UCSD-AML1 (cell line): ENCODE measurements around the gene GAS6.

Source experiments
- DNase-seq: peaks from one replicate; lab custom pipeline; 2025; ENCODE audit not compliant: unreplicated experiment; lab: John Stamatoyannopoulos, UW

GAS6 gene

DNA sequence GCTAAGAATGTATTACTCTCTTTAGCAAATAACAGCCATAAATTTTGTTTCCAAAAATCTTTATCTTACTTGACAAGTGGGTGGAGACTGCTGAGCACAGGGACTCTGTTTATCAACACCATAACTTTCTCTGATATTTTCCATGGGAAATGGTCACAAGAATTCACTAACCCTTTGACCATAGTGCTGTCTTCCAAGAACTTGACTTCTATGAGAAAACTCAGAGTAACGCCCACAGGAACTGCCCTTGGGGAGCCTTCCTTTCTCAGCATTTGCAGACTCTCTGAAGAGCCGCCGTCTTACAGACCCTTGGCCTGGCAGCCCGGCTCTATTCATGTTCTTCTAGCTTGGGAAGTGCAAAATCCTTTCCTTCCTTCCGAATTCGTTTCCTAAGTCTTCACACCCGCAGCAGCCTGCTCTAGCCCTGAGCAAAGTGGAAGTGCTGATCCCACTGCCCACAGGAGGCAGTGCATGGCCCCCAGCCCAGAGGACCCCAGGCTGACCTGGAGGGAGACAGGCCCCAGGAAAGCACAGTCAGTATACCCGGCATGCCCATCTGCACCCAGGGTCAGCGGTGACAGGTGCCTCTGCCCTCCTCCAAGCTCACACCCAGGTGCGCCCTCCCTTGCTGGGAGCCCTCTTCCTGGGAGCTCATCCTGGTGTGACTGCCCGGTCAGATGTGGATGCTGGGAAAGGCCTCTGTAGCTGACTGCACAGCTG lies 10.2 kb downstream of the GAS6 start:
- DNase-seq: no peak

DNA sequence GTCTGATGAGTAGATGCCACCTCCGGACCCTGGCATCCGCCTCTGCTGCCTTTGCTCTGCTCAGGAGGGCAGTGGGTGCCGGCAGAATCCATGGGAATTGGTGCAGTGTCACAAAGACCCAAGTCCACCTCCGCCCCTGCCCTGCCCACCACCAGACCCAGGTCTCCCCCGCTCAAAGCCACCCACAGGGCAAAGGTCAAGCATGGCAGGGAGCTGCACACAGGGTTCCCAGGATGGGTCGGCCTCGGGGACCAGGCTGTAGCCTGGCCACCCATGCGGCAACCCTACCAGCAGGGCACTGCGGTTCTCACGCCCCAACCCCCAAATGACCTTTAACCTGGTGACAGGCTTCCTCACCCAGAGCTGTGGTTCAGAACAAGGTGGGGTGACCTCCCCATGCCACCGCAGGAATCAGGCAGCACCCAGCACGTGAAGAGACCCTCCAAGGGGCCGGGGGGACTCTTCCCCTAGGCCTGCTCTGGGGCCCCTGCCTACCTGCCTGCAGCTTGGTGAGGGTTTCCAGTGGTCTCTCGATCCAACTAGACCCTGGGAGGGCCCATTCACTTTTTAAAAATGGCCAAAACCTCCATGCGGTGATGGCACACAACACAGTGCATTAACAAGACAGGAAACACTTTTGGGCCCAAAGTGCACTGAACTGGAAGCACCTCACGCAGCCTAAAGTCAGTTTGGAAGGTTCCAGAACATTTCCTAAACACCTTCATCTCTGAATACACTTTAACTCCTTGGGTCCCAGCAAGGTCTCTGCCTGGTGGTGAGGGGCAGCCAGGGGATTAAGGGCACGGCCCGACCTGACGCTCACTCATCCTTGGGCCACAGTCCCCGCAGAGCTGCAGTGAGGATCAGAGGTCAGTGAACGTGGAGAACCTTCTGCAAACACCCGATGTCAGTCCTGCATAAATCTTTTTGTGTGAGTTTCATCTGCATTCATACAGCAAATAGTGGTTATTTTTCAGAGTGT lies 11.0 kb downstream of the GAS6 start:
- no peak for DNase-seq

DNA sequence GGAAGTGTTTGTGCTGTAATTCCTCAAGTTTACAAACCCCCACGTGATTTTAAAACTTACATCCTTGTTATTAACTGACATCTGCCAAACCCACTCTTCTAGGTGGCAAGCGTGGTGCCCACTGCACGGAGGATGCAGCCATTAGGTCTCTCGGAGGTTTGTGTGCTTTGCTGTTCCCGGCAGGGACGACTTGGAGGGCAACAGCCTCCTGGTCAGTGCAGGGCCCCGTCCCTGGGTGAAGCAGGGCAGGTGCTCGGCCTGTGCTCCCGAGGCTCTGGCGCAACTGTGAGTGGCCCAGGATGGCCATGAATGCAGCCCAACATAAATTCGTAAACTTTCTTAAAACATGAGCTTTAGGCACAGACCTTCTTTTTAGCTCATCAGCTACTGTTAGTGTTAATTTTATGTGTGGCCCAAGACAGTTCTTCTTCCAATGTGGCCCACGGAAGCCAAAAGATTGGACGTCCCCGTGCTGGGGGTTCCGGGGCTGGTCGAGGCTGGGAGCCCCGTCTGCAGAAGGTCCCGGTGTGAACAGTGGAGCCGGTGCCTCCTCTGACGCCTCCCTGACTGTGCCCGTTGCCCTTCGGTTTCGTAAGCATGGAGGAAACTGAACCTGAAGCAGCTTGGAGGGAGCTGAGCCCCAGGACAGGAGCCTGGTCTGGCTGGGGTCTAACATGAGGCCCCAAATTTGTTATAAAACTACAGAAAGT lies 11.9 kb downstream of the GAS6 start:
- DNase-seq: no peak

DNA sequence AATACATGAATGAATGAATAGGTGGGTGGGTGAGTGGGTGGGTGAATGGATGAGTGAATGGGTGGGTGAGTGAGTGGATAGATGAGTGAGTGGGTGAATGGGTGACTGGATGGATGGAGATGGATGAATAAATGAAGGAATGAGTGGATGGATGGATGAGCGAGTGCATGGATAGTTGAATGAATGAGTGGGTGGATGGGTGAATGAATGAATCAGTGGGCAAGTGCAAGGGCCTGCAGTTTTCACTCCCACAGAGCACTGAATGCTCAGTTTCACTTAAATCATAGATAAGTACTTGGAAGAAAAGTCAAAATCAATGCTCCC lies 12.4 kb downstream of the GAS6 start:
- no peak for DNase-seq

DNA sequence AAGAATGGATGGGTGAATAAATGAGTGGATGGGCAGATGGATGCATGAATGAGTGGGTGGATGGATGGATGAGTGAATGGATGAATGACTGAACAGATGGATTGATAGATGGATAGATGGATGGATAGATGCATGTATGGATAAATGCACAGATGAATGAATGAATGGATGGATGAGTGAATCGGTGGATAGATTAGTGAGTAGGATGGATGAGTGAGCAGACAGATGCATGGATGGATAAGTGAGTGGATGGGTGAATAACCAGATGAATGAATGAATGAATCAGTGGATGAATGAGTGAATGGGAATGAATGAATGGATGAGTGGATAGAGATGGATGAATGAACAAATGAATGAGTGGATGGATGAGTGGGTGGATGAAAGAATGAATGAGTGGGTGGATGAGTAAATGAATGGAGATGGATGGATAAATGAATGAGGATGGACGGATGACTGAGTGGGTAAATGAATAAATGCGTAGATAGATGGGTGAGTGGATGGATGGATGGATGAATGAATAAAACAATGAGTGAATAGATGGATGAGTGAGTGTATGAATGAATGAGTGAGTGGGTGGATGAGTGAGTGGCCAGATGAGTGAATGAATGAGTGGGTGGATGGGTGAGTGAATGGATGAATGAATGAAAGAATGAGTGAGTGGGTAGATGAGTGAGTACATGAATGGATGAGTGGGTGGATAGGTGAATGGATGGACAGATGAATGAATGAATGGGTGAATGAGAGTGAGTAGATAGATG lies 13.0 kb downstream of the GAS6 start:
- DNase-seq: no peak

DNA sequence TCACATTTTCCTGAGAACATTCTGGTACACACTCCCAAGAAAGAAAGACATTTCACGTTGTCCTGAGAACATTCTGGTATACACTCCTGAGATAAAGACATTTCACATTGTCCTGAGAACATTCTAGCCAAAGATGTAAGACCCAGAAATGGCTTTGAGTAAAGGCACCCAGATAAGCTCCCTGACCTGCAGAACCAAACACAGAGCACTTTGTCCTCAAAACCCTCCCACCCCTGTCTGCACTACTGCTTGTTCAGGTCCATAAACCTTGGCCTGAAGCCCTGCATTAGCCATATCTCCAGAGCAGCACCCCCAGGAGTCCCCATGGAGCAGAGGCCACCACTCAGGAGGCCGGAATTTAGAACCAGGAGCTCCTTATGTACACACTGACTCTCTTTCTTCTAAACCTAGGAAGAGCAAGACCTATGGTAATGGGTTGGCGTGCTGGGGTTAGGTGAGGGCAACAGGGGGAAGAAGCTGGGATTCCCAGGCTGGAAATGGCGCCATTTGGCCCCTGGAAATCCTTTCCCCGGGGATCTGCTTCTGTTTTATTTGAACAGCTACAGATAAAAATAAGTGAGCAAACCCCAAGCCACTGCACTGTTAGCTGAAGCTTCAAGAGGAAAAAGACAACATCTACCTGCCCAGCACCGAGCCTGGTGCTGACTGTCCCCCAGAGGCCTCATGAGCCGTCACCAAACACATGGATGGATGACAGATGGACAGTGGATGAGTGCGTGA lies 13.7 kb downstream of the GAS6 start:
- DNase-seq: no peak

DNA sequence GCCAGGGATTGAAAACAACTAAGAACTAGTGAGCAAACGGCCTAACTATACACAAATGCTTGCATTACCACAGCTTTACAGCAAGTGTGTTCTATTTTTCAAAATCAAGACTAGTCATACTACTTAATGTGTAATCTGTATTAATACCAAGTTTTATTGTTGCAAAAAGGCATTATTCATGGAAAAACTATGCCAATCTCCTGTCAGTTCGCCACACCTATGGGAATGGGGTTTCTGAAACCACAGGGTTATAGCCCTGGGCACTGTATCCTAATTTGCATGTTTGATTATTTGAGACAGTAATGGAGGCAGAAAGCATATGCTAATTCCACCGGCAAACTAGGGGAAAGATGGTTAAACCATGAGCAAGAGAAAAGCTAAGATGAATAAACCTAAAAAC lies 14.3 kb downstream of the GAS6 start:
- no peak for DNase-seq

DNA sequence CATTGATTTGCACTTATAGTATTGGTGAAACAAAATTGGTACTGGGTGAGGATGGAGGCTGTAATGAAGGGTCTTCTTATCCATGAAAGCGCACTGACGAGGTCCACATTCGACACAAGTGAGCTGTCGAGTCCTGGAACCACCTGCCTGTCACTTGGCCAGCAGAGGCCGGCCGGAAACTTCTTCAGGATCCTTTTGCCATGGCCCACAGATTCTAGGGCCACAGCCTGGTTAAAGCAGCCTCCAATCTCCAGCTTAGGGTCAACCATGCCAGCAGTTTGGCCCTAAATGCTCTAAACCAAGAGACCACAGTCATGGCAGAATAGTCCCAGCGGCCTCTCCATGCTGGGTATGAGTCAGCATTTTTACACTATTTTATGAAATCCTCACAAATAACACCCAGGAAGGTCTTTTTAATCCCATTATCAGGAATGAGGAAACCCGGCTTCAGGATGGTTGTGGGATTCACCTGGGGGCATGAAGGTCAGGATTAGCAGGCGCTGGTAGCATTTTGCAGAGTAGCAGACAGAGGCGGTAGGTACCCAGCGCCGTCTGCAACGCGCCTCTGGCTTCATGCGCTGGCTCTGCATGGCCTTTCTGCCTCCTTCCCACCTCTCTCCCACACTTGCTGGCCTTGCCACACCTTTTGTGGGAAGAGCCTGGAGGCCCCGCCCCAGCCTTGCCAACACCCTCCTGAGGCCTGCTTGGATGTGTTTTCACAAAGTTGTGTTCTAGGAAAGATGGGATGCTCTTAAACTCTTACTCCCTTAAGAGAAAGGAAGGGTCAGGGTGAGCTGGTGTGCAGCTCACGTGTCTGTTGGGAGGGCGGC lies 15.2 kb downstream of the GAS6 start:
- DNase-seq: no peak

DNA sequence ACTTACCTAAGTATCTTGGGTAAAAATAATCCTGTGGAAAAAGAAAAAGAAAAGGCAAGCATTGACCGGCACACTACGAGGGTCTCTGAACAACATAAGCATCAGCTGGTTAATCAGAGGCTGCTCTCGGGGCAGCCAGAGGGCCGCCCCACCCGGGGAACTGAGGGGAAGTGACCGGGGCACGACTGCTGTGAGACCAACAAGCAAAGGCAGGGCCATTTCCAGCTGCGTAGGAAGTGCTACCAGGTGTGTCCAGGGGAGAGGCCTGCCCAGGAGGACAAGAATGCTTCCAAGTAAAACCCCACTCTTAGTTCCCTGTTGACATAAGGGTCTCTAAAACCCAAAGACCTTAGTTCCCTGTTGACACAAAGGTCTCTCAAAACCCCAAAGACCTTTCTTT lies 15.9 kb downstream of the GAS6 start:
- no peak for DNase-seq

DNA sequence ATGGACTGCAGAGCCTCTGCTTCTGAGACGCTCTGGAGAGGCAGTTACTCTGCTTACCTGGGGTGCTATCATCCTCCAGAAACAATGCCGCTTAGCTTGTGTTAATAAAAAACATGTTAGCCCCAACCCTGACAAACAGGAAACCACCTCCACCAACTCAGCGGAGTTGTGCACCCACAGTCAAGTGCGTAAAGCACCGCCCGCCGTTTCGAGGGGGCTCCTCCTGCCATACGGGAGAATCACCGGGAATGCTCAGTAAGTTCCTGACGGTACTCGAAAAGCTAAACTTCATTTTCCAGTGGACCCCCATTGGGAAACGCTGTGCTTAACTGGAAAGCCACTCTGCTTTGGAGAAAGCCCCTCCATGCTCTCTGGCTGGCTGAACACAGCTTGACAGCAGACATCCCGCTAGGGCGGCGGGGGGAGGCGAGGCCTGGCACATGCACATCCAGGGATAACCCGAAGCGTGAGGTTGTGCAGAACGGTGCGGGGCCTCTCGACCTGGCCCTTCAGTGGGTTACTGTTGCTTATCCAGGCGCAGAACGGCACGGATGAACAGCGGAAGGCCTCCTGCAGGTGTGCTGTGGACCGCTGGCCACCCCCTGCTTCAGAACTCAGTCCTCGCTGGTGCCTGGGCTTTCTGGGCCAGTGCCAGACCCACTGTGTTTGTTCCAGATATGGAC lies 17.1 kb downstream of the GAS6 start:
- DNase-seq: no peak

DNA sequence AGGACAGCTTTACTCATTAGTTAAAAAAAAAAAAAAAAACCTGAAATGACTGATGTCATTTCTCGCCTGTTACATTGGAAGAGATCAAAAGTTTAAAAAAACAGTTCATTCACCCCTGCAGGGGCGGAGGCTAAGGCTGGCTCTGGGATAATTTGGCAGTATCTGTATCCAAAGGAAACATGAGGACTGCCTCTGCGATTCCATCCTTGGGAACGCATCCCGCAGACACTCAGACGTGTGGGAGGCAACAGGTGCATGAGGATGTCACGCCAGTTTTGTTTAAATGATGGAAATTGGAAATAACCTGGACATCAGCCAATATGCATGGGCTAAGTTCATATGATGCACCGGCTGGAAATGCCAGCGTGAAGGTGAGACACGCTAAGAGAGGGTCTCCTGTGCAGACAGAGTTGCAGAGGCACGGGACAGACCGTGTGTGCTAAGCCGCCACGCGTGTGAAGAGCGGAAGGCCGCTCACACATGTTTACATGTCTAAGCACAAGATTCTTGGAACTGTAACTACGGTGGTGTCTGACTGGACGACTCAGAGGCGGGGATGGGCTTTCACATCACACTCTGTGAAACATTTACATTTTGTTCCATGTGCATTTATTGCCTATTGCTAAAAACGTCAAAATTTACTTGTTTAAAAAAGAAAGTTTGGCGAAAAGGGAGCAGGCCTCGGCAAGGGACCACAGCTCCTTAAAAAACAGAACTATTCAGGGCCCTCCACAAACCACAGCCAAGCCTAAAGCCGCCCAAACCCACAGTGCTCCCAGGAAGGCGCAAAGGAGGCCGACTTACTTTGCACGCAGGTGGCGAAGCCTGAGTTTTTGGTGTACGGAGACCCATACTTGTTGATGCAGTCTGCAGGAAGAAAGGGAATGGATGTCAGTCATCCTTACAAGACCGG lies 17.9 kb downstream of the GAS6 start:
- no peak for DNase-seq

DNA sequence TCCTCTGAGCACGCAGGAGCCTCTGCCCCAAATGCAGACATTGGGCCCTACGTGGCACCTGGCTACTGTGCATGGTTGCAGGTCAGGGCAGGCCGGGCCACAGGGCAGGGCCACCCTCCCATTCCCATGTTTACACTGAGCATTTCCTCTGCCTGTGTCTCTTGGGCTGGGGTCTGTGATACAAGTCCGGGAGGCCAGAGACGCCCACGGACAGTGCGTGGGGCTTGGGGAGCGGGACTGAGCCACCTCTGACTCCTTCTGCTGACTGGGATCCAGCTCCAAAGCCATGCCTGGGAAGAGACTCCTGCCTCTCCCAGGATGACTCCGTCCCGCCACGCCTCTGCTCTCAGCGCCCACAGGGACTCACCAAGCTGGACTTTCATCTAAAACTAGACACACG lies 18.8 kb downstream of the GAS6 start:
- DNase-seq: no peak

DNA sequence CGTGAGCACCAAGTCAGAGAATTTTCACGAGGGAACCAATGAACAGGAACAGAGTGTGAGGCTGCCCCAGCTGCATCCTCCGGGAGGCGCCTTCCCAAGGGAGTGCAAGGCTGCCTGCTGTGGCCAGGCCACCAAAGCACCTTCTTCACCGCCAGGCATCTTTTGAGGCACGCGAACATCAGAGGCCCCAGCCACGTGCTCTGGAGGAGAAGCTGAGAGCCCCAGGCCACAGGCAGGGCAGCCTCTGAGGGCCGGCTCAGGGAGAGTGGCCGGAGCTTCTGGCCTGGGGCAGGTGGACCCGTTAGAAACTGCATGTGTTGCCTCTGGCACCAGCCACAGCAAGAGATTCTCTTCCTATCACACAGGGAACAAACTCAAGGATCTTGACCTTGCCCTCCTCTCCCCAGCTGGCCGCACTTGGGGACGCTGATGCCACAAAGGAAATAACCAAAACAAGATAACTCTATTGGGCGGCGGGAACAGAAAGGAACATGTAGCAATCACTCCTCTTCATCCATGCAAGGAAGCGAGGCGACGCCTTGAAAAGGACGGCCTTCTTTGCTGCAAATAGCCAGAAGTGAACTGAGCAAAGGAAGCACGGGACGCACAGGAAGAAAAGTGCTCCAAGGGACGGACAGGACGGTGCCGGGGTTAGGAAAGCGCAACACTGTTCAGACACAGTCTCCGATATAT lies 19.9 kb downstream of the GAS6 start:
- no peak for DNase-seq

DNA sequence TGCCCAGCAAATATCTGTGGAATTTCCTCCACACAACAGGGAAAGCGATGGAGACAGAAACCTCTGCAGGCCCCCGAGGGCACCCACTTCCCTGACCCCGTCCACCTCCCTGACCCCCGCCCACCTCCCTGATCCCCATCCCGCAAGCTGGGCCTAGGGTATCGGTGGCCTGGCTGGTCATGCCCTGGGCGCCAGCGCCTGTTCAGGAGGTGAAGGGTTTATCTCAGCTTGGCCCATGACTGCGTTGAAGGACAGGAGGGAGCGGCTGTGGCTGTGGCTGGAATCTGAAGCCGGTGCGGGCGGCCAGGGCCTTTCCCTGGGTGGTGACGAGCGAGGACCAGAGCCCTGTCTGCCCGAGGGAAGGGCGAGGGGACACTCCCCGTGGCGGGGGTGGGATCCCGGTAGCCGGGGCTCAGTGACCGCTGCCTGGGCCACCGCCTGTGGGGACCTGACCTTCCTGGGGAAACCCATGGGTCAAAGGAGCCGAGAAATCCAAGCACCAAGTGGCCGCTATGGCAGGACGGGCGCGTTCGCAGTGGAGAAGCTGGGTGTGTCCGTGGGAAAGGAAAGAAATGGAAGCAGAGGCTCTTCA lies 20.7 kb downstream of the GAS6 start:
- DNase-seq: no peak

DNA sequence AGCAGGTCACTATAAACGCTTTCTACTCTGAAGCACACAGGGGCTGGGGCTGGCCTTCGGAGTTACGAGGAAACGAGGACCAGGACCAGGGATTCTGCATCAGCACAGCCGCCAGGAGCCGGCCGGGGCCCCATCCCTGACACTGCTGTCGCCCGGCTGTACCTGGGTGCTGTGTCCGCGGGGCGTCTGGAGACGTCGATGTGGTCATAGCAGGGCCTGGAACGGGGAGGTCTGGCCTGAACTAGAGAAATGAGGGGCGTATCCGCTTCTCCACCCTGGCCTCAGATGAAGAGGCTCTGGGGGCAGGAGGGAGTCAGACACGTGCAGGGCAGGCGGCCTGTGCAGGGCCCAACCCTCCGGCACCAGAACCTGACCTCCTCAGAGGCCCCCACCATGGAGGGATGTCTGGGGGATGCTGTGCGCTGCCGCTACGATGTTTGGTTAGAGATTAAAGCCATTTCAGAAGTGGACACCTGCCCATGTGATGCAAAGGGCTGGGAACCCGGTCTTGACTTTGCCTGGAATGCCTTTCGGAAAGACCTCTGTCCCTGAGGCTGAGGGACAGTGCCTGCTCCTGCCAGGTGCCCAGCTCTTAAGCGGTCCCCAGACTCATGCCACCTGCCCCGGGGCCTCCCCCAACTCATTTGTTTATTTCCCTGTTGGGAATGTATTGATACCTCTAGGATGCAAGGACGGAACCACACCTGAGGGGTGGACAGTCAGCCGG lies 21.4 kb downstream of the GAS6 start:
- no peak for DNase-seq

DNA sequence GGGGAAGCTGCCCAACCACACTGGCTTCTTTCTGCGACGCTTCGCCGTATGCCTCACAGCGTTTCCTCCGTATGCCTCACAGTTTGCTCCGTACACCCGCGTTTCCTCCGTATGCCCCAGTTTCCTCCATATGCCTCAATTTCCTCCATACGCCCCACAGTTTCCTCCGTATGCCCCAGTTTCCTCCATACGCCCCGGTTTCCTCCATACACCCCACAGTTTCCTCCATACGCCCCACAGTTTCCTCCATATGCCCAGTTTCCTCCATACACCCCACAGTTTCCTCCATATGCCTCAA lies 22.6 kb downstream of the GAS6 start:
- DNase-seq: no peak
